Osteoblast (primary cell): Measurements from ENCODE around the gene FBXO44. TPM values are rescaled to one million over a fixed set of nuclear protein-coding genes. Genes with fewer than 3 reads are reported as not detected.

ENCODE experiments used
- DNase-seq: peaks from one replicate; pipeline ENCODE4 v3.0.0; 2011; ENCODE audit warnings: low spot score, mixed read lengths; ENCODE audit not compliant: insufficient read length; ENCODE audit errors: missing footprints
- H2AFZ ChIP-seq: 2 replicates; pipeline ENCODE4 v1.6.0; 2011; ENCODE audit warnings: mild to moderate bottlenecking, low read length
- H3K27ac ChIP-seq: 2 replicates; pipeline ENCODE4 v1.5.1; 2011; ENCODE audit warnings: mild to moderate bottlenecking, low read depth, low read length, moderate library complexity
- H3K27me3 ChIP-seq: 2 replicates; pipeline ENCODE4 v1.6.0; 2012; ENCODE audit warnings: mild to moderate bottlenecking, control low read depth, inconsistent platforms, low read length, moderate library complexity; ENCODE audit not compliant: insufficient read depth
- H3K36me3 ChIP-seq: 2 replicates; pipeline ENCODE4 v1.5.1; 2011; ENCODE audit warnings: mild to moderate bottlenecking, low read length, control low read depth, moderate library complexity; ENCODE audit not compliant: insufficient read depth
- H3K4me1 ChIP-seq: 2 replicates; pipeline ENCODE4 v1.5.1; 2011; ENCODE audit warnings: mild to moderate bottlenecking, low read length, control low read depth, moderate library complexity; ENCODE audit not compliant: insufficient read depth
- H3K4me2 ChIP-seq: 2 replicates; pipeline ENCODE4 v1.6.0; 2011; ENCODE audit warnings: mild to moderate bottlenecking, low read length; ENCODE audit not compliant: insufficient read depth
- H3K4me3 ChIP-seq: fragments of 200-600 bp; sonication (generic); 3 replicates; pipeline ENCODE4 v1.5.1; 2012; ENCODE audit warnings: mild to moderate bottlenecking, low read length, inconsistent platforms; ENCODE audit not compliant: insufficient read depth
- H3K79me2 ChIP-seq: 2 replicates; pipeline ENCODE4 v1.6.0; 2012; ENCODE audit warnings: mild to moderate bottlenecking, low read length, control low read depth, inconsistent platforms; ENCODE audit not compliant: insufficient read depth
- H3K9me3 ChIP-seq: 2 replicates; pipeline ENCODE4 v1.5.1; 2011; ENCODE audit warnings: low read depth, low read length, control low read depth
- H4K20me1 ChIP-seq: 2 replicates; pipeline ENCODE4 v1.6.0; 2012; ENCODE audit warnings: mild to moderate bottlenecking, low read length, control low read depth; ENCODE audit not compliant: insufficient read depth
- CTCF ChIP-seq: IDR thresholded peaks from 2 replicates; pipeline ENCODE4 v1.5.1; 2011; ENCODE audit warnings: mild to moderate bottlenecking, low read depth, low read length, moderate library complexity; ENCODE audit errors: extremely low read depth
- total RNA-seq: library from RNA; depleted of rRNA; stranded (reverse); fragments of >200 nt; gene quantifications from 2 replicates; pipeline ENCODE4 v1.2.3, GENCODE V29; 2012

FBXO44 gene
- total RNA-seq, 1 donor: 16.3 TPM

GRCh38 chr1:11628767-11629166 lies 25.9 kb upstream of the FBXO44 start:
- Histone ChIP-seq H4K20me1 (no peaks in the 10 kb centered on the region), H3K9me3 (no peaks in the 10 kb centered on the region), H3K27me3 (peaks cover 8% of the 10 kb centered on the region), H3K36me3 (no peaks in the 10 kb centered on the region), H3K4me1 (no peaks in the 10 kb centered on the region), H3K79me2 (no peaks in the 10 kb centered on the region), H3K4me2 (no peak overlapping the region), H3K27ac (no peak overlapping the region), H3K4me3 (no peak overlapping the region), H2AFZ (no peak overlapping the region)
- peak; percentile 43 for DNase-seq
- no peak for TF ChIP-seq CTCF

- Histone ChIP-seq H3K36me3 (no peaks in the 10 kb centered on the region), H3K4me3 (no peak overlapping the region), H4K20me1 (no peaks in the 10 kb centered on the region), H3K27me3 (peaks cover 8% of the 10 kb centered on the region), H3K4me1 (no peaks in the 10 kb centered on the region), H3K9me3 (no peaks in the 10 kb centered on the region), H3K4me2 (no peak overlapping the region), H2AFZ (no peak overlapping the region), H3K27ac (no peak overlapping the region), H3K79me2 (no peaks in the 10 kb centered on the region)
- DNase-seq: peak; percentile 21
- TF ChIP-seq CTCF: no peak
Measured at GRCh38 chr1:11629184-11630016, 25.3 kb upstream of the FBXO44 start.

DNA sequence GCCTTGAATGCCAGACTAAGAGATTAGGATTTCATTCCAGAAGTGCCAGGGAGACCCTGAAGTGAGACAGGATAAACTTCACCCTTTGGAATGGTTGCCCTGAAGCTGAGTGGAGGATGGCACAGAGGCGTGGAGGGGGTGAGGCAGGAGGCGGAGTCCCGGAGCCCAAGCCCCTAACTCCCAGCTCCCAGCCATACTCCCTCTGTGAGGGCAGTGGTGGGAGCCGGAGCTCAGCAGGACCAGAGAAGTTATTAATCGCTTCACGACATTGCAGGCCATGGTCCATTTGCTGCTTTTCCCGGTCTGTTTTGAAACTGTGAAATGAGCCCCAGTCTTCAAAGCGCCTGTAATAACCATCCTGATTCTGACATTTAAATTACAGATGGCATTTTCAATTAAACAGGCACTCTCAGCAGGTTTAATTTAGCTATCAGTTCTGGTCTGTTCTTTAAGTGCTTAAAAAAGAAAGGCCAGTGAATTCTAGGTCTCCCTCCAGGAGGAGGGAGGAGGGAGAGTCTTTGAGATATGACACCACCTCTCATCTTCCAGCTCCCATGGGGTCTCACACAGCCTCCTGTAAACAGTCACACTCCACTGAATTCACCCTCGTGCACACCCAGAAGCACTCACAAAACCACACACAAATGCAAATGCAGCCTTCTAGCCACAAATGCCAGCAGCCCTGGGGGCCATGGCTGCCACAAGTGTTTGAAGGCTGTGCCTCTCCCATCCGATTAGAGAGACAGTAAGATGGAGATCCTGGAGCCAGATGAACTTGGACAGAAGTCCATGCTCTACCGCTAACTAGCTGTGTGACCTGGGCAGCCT lies 20.1 kb upstream of the FBXO44 start:
- no peaks in the 10 kb centered on the region for H3K9me3 ChIP-seq
- no peak for TF ChIP-seq CTCF
- H3K79me2 ChIP-seq: no peaks in the 10 kb centered on the region
- H3K27ac ChIP-seq: no peak overlapping the region
- H3K36me3 ChIP-seq: no peaks in the 10 kb centered on the region
- peaks cover 6% of the 10 kb centered on the region for H4K20me1 ChIP-seq
- H2AFZ ChIP-seq: no peak overlapping the region
- DNase-seq: peak; percentile 29
- no peaks in the 10 kb centered on the region for H3K4me1 ChIP-seq
- no peak overlapping the region for H3K4me2 ChIP-seq
- H3K27me3 ChIP-seq: peaks cover 16% of the 10 kb centered on the region
- H3K4me3 ChIP-seq: no peak overlapping the region

DNA sequence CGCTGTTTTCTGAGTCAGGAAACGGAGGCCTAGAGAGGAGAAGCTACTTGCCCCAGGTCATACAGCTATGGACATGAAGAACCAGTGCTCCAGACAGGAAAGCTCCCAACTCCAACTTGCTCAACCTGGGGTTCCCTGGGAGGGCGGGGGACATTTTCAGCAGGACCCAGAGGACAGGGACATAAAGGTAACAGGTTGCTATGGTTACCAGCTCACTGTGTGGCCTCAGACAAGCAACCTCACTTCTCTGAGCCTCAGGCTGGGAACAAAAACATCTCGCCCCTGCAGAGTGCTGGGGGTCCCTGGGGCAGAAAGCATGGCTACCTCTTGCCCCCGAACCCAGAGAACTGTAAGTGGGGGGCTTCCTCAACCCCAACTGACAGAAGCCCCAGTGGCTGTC lies 16.6 kb upstream of the FBXO44 start:
- H3K27ac ChIP-seq: no peak overlapping the region
- H3K36me3 ChIP-seq: no peaks in the 10 kb centered on the region
- no peak overlapping the region for H2AFZ ChIP-seq
- no peak overlapping the region for H3K4me2 ChIP-seq
- no peaks in the 10 kb centered on the region for H3K9me3 ChIP-seq
- no peak overlapping the region for H3K4me3 ChIP-seq
- peaks cover 6% of the 10 kb centered on the region for H4K20me1 ChIP-seq
- DNase-seq: no peak
- no peaks in the 10 kb centered on the region for H3K79me2 ChIP-seq
- peaks cover 17% of the 10 kb centered on the region for H3K27me3 ChIP-seq
- no peaks in the 10 kb centered on the region for H3K4me1 ChIP-seq
- TF ChIP-seq CTCF: no peak
